Ramos (cell line): Measurements from ENCODE around the gene METAP1D.

Source experiments
- in situ Hi-C: fragments of 300-500 bp; cut with MboI; formaldehyde crosslinking; loops from one replicate; pipeline ENCODE4 v1.14.3; 2022; ENCODE audit warnings: low sequenced_read_pairs; ENCODE audit not compliant: unreplicated experiment

The METAP1D gene

DNA sequence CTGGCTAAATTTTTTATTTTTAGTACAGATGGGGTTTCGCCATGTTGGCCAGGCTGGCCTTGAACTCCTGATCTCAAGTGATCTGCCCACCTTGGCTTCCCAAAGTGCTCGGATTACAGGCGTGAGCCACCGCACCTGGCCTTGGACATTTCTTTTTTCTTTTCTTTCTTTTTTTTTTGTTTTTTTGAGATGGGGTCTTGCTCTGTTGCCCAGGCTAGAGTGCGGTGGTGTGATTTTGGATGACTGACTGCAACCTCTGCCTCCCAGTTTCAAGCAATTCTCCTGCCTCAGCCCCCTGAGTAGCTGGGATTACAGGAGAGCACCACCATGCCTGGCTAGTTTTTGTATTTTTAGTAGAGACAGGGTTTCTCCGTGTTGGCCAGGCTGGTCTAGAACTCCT, 114.4 kb downstream of the METAP1D start:
- in situ Hi-C loops = loop anchor here (25.0 kb wide), 1 partner anchor 1152 kb away; no protein-coding TSS in a partner anchor

DNA sequence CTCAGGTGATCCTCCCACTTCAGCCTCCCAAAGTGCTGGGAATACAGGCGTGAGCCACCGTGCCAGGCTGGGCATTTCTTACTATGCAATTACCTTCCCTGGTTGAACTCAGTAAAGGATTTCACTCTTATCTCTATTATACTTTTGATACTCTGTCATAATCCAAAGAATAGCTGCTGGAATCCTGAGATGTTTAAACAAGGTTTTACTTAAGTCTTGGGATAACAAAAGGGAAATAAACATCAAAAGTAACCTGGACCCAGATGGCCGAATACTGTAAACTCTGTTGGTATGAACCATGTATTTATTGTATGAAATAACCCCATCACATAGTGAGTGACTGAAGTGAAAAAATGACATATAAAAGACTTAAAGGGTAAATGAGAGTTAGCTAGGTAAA, 114.8 kb downstream of the METAP1D start:
- in situ Hi-C loops = loop anchor here (25.0 kb wide), 1 partner anchor 1152 kb away; no protein-coding TSS in a partner anchor

- in situ Hi-C loops = loop anchor here (25.0 kb wide), 1 partner anchor 1154 kb away; no protein-coding TSS in a partner anchor
These were observed 116.4 kb downstream of the METAP1D start for GRCh38 chr2:172116107-172116506.

DNA sequence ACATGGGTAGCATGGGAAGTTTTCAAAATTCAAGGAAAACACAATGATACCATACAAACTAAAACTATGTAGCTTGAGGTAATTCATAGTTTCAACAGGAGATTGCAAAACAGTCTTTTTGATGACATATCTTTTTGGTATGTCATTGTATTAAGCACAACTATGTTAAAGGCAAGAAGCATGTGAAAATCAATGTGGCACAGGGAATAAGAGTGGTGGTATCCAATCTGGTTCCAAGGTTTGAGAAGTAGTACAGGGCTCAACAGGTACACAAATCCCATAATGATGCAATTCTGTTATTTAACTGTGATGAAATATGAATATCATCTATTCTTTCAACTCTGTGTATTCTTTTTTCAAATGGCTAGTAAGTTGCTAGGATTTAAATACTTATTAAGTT, 119.3 kb downstream of the METAP1D start:
- in situ Hi-C loops = loop anchor here (25.0 kb wide), 1 partner anchor 1157 kb away; no protein-coding TSS in a partner anchor

DNA sequence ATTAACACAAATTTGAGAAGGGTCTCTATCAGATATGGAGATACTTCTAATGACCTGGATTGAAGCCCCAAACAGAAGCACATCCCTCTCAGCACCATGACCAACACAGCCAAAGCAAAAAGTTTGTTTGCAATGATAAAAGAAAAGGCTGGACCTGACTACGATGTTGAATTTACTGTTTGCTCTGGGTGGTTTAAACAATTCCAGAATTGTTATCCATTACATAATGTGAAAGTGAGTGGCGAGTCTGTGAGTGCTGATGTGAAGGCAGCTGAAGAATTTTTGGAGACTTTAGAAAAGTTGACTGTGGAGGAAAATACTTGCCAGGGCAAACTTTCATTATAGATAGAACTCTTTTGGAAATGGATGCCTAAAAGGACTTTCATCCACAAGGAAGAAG, 120.4 kb downstream of the METAP1D start:
- in situ Hi-C loops = loop anchor here (25.0 kb wide), 1 partner anchor 1158 kb away; no protein-coding TSS in a partner anchor

- in situ Hi-C loops = no loop called here
These were observed 128.7 kb downstream of the METAP1D start for GRCh38 chr2:172128484-172128883.

- in situ Hi-C loops = no loop called here
These were observed 129.7 kb downstream of the METAP1D start for GRCh38 chr2:172129404-172129803.
